Fibroblast of upper back skin (primary cell): ENCODE measurements around the gene INPP4B.
"Not testable (repeated sequence)": the region's sequence is repeated elsewhere in the genome, so short reads cannot be mapped to it uniquely, and the experiment has no call there.

Source experiments
- DNase-seq: peaks from one replicate; pipeline ENCODE4 v3.0.0-alpha.2; 2013

INPP4B gene

GRCh38 chr4:142671516-142671915 lies 174.6 kb downstream of the INPP4B start:
- no peak for DNase-seq

DNA sequence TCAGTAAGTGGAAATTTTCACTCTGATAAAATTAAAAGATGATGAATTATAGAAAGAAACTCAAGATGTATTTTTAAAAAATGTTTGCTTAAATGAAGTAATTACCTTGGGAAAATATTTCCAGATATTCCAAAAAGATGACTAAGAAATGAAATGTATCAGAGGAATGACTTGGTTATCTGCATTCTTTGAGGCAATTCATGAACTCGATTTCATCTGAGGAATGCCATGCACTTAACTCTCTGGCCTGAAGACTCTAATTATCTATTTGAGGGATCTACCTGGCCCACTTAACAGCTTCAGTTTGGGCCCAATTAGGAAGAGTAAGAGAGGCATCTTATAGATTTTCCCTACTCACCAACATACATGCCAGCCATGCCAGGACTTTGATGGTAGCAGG lies 182.3 kb downstream of the INPP4B start:
- peak; percentile 12 for DNase-seq

- no peak for DNase-seq
Measured at GRCh38 chr4:142660728-142661127, 185.4 kb downstream of the INPP4B start.

GRCh38 chr4:142656178-142656577 lies 189.9 kb downstream of the INPP4B start:
- DNase-seq, result peak; percentile 2

DNA sequence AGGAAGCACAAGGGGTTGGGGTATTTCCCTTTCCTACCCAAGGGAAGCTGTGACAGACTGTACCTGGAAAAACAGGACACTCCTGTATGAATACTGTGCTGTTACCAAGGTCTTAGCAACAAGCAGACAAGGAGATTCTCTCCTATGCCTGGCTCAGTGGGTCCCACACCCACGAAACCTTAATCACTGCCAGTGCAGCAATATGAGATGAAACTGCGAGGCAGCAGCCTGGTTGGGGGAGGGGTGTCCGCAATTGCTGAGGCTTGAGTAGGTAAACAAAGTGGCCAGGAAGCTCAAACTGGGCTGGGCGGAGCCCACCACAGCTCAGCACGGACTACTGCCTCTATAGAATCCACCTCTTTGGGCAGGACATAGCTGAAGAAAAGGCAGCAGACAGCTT lies 197.7 kb downstream of the INPP4B start:
- no peak for DNase-seq

- DNase-seq, result peak; percentile 1
Measured at GRCh38 chr4:142645475-142646108, 200.5 kb downstream of the INPP4B start.

DNA sequence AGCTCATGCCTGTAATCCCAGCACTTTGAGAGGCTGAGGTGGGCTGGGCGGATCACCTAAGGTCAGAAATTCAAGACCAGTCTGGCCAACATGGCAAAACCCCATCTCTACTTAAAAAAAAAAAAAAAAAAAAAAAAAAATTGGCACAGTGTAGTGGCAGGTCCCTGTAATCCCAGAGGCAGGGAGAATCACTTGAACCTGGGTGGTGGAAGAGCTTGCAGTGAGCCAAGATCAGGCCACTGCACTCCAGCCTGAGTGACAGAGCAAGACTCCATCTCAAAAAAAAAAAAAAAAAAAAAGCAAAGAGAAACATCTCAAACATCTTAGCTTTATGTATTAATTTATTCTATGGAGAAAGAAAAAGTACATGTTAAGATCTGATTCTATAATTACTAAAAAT lies 201.5 kb downstream of the INPP4B start:
- not testable (repeated sequence) for DNase-seq

DNA sequence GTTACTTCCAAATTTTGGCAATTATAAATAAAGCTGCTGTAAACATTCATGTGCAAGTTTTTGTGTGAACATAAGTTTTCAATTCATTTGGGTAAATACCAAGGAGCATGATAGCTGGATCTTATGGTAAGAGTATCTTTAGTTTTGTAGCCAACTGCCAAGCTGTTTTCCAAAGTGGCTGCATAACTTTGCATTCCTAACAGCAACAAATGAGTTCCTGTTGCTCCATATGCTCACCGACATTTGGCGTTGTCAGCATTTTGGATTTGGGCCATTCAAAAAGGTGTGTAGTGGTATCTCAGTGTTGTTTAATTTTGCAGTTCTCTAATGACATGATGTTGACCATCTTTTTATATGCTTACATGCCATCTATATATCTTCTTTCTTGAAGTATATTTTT lies 208.5 kb downstream of the INPP4B start:
- no peak for DNase-seq

DNA sequence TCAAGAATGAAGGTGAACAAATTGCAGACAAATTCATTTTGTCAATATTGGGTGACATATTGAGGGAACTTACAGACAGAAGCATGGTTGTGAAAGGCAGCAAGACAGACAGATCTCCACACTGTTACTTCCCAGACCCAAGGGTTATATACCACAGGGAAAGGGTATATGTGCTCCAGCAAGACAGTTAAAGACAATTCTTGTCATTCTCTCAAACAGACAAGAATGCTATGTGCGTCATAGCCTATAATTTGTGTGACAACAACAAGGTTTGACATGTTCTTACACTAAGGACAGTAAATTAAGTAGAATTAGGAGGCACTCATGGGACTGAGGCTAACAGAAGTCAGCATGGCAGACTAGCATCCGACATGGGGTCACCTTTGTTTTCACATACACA lies 214.3 kb downstream of the INPP4B start:
- DNase-seq, result no peak

DNA sequence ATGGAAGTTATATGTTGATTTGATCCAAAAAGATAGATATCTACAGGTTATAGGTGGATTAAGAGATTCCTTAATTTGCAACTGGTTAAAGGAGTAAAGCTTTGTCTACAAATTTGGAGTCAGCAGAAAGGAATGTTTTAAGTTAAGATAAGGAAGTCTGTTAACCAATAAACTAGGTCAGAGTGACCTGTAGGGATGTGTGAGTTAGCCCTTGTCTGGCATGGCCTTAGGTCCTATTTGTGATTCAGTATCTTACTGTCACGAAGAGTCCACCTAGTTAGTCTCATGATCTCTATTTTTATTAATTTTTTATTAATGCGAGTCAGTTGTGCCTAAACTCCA lies 230.8 kb downstream of the INPP4B start:
- DNase-seq, result peak; percentile 35

DNA sequence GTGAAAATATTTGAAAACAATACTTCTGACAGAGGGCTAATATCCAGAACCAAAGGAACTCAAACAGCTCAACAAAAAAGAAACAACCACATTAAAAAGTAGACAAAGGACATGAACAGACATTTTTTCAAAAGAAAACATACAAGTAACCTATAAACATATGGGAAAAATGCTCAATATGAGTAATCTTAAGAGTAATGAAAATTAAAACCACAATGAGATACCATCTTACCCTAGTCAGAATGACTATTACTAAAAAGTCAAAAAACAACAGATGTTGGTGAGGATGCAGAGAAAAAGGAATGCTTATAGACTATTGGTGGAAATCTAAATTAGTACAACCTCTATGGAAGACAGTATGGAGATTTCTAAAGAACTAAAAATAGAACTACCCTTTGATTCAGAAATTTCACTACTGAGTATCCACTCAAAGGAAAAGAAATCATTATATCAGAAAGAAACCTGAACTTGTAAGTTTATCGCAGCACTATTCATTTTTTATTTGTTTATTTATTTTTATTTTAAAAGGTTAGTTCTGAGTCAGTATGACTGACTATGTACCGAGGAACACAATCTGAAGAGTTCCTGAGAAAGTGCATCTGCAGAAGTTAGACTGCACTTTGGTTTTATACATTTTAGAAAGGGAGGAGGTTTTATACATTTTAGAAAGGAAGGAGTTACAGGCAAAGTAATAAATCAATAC lies 231.3 kb downstream of the INPP4B start:
- peak; percentile 48 for DNase-seq

DNA sequence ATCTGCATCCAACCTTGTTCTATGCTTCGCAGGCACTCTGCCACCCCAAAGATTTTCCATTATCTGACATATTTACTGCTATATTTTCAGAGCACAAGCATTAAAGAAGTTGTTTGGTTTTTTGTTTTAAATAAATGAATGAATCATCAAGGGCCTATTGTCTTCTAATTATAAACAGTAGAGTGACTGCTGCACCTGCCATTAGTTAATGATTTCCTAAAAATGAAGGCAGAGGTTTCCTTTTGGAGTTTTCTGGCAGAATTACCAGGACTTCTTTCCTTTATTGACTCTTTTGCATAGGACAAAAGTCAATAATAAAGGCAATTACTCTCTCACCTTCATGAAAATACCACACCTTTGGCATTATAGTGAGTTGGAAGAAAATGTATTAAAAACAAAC lies 238.1 kb downstream of the INPP4B start:
- DNase-seq, result no peak

DNA sequence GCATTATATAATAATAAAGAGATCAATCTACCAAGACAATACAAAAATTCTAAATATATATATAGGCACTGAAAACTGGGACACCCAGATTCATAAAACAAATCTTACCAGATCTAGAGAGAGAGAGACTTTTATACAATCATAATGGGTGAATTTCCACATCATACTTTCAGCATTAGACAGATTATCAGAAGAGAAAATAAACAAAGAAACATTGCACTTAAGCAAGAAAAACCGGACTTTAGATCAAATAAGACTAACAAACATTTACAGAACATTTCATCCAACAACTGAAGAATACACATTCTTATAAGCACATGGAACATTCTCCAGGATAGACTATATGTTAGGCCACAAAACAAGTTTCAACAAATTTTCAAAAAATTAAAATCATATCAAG lies 245.1 kb downstream of the INPP4B start:
- no peak for DNase-seq

DNA sequence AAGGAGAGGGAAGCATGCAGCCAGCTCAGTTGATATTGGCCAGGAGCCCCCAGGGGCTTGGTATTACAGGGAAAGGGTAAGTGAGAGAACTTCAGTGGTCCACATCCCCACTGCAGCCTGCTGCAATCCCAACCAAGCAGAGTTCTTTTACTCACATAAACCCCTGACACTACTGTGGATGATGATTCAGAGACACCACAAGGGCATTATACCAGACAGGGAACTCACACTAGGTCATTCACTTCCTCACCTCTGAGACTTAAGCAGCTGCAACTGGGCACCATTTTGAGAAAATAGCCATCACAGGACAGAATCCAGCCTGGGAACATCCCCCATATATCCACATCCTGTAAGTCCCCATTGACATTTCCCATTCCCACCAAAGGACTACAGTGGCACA lies 248.0 kb downstream of the INPP4B start:
- no peak for DNase-seq

GRCh38 chr4:142596595-142596994 lies 249.5 kb downstream of the INPP4B start:
- DNase-seq, result no peak

DNA sequence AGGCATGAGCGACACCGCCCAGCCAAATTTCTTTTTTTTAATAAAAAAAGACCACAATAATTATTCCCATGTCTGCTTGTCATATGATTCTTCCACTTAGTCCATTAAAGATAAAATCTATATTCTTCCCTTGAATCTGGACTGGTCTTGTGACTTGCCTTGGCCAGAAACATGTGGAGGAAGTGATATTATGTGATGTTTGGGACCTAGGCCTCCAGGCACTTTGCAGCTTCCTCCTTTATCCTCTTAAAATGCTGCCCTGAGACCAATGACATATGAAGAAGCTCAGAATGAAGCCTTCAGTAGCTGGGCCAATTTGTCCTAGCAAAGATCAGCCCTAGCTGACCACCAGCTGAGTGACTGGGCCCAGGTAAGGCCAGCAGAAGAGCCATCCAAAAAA lies 250.0 kb downstream of the INPP4B start:
- no peak for DNase-seq

- DNase-seq, result no peak
Measured at GRCh38 chr4:142595222-142595871, 250.8 kb downstream of the INPP4B start.

DNA sequence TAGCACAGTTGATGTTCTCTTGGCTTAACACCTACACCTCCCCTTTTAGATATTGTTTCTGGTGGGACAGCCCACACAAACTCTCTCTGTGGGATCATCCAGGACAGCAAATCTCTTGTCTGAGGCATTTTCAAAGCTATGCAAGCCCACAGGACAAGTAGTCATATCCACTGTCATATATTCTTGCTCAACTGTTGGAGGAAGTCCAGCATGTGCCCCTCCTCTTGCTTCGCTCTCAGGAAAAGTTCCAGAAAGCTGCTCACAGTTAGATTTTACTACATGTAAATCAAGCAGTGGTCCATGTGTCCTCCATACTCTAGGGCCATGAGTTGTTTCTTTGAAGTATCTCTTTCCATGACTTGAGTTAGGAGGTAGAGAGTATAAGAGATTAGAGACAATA lies 260.7 kb downstream of the INPP4B start:
- DNase-seq, result peak; percentile 21

DNA sequence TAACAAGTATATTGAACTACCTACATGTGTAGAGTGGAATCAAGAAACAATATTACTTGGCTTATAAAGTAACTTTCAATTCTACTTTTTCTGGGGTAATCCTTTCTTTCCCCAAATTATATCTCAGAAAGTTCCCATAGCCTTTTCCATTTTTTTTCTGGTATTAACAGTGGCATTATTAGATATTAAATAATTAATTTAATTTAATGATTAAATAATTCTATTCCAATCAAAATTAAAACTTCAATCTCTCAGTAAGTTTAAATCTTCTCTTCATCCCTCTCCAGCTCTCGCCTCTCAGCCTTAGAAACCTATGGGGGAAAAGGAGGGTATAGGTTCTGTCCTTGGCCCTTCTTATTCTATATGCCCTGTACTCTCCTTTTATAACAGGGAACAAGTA lies 262.4 kb downstream of the INPP4B start:
- no peak for DNase-seq

DNA sequence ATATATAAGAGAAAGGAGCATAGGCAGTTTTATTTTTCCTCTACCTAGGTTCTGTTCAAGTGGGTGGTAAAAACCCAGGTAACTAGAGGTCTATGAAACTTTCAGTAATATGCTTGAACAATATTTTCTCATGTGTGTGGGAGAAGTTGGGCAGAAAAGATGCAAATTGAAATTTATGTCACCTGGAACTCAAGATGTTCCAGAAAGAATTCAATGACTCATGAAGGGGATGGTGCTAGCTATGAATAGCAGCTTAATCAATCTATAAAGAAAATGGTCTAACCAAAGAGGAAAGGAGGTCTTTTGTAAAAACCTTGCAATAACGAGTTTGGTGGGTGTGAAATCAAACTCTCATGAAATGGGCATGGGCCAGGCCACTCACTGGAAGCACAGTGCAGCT lies 263.8 kb downstream of the INPP4B start:
- DNase-seq, result no peak

GRCh38 chr4:142581881-142582280 lies 264.2 kb downstream of the INPP4B start:
- DNase-seq, result no peak

DNA sequence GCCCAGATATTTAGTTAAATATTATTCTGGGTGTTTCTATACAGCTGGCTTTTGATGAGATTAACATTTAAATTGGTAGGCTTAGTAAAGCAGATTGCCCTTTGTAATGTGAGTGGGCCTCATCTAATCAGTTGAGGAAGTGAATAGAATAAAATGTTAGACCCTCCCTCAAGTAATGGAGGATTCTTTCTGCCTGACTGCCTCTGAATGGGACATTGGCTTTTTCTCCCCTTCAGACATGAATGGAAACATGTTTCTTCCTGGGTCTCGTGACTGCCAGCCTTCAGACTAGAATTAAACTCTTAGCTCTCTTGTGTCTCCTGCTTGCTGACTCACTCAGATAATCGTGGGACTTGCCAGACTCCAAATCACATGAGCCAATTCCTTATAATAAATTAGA lies 266.7 kb downstream of the INPP4B start:
- no peak for DNase-seq

GRCh38 chr4:142574306-142574705 lies 271.8 kb downstream of the INPP4B start:
- DNase-seq, result no peak

GRCh38 chr4:142572071-142572470 lies 274.0 kb downstream of the INPP4B start:
- DNase-seq, result no peak
